Measurements from ENCODE around the gene EHD3.

DNA sequence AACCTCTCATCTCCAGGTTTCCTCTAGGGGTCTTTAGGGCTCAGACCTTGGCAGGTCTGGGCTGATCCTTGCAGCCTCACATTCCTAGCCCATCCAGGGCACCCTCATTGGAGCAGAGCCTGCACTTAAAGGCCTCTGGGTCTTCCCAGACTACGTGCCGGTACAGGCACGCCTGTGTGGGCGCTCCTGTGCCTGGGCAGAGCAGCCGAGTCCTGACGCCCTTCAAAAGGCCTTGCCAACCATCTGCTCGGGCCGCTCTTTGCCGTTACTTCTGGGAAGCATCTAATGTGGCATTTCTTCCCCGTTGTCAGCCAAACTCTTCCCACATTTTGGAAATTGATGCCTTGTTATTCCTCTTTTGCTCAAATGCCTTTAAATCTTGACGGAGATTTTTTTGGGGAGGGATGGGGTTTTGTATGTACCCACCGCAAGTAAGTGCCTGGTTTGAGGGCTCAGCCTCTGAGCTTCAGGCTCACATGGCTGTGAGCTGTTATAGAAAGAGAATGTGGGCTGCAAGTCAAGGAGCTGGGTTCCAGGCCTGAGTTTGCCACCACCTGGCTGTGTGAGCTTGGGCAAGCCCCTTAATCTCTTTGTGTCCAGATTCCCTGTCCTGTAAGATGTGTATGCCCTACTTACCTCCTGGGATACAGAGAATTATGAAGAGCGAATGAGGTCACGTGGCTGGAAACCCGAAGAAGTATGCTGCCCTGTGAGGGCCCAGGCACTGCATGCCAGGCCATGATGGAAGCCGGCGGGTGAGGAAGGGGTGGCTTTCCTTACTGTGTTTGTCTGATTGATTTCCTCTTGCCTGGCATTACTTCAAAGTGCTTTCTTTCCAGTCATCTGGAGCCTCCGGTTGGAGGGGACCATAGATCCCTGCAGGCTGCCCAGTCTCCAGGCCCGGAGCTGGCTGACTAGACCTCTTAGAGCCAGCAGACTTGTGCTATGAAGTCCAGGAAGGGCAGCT lies 20.6 kb downstream of the EHD3 start:
- no peak for TF ChIP-seq POLR2A (IDR thresholded peaks at IDR 0.05; ENCODE audit: low read length)
- TF ChIP-seq GATA1 (IDR thresholded peaks at IDR 0.05; ENCODE audit: low read depth, low read length) = no peak
